H1 (cell line): ENCODE results near the gene C22orf39. TPM values are rescaled to one million over a fixed set of nuclear protein-coding genes. Genes with fewer than 3 reads are reported as not detected.

ENCODE experiments used
- BCL11A ChIP-seq, 2 experiments: IDR thresholded peaks; one replicate each; pipeline ENCODE4 v1.6.1; 2011; ENCODE audit warnings: low read depth in 2 of 2, low read length in 2 of 2, mild to moderate bottlenecking in 2 of 2
- CHD2 ChIP-seq: IDR thresholded peaks from 2 replicates; pipeline ENCODE4 v1.6.1; 2012; ENCODE audit warnings: low read length, improper control_type of control experiment
- CREB1 ChIP-seq: IDR thresholded peaks from 2 replicates; pipeline ENCODE4 v1.6.1; 2012; ENCODE audit warnings: inconsistent platforms
- EGR1 ChIP-seq: IDR thresholded peaks from 2 replicates; pipeline ENCODE4 v1.6.1; 2011; ENCODE audit warnings: low read depth, low read length, borderline replicate concordance
- FOSL1 ChIP-seq: IDR thresholded peaks from 2 replicates; pipeline ENCODE4 v1.6.1; 2011; ENCODE audit warnings: mild to moderate bottlenecking, low read depth, low read length, moderate library complexity; ENCODE audit not compliant: insufficient read depth
- GTF2F1 ChIP-seq: IDR thresholded peaks from 2 replicates; pipeline ENCODE4 v1.6.1; 2012; ENCODE audit warnings: low read depth, low read length, improper control_type of control experiment, borderline replicate concordance
- JUN ChIP-seq: IDR thresholded peaks from 2 replicates; pipeline ENCODE4 v1.6.1; 2011; ENCODE audit warnings: low read depth, mild to moderate bottlenecking, improper control_type of control experiment, low read length
- KDM4A ChIP-seq: IDR thresholded peaks from one replicate; pipeline ENCODE4 v1.7.1; 2012; ENCODE audit warnings: low read depth, mild to moderate bottlenecking, moderate library complexity, low read length, inconsistent platforms; ENCODE audit not compliant: severe bottlenecking
- POLR2AphosphoS5 ChIP-seq: IDR thresholded peaks from 2 replicates; pipeline ENCODE4 v1.6.1; 2011; ENCODE audit warnings: low read depth, low read length
- RBBP5 ChIP-seq: IDR thresholded peaks from 2 replicates; pipeline ENCODE4 v1.7.1; 2012; ENCODE audit warnings: low read depth, mild to moderate bottlenecking, inconsistent platforms, low read length, moderate library complexity, borderline replicate concordance
- RNF2 ChIP-seq: fragments of 200-900, 300-1000 bp; sonication (generic); IDR thresholded peaks from 2 replicates; pipeline ENCODE4 v1.7.1; 2016; ENCODE audit warnings: borderline replicate concordance, low read depth, mild to moderate bottlenecking, antibody characterized with exemption, low read length; ENCODE audit not compliant: poor library complexity, severe bottlenecking; ENCODE audit errors: missing control alignments
- SIN3A ChIP-seq, 2 experiments: IDR thresholded peaks in 1 of 2; conservative IDR thresholded peaks in 1 of 2; 2 replicates each; pipeline ENCODE4 v1.6.1; 2011 to 2012; ENCODE audit warnings: low read length in 2 of 2, improper control_type of control experiment in 1 of 2, low read depth in 1 of 2, mild to moderate bottlenecking in 1 of 2
- SP1 ChIP-seq: IDR thresholded peaks from 2 replicates; pipeline ENCODE4 v1.6.1; 2011; ENCODE audit warnings: low read depth, low read length
- SP4 ChIP-seq: IDR thresholded peaks from 2 replicates; pipeline ENCODE4 v1.6.1; 2012; ENCODE audit warnings: low read length, inconsistent platforms
- SRF ChIP-seq: IDR thresholded peaks from 2 replicates; pipeline ENCODE4 v1.6.1; 2011; ENCODE audit warnings: mild to moderate bottlenecking, low read depth, low read length, moderate library complexity
- SUZ12 ChIP-seq: fragments of 200-600 bp; sonication (generic); IDR thresholded peaks from 2 replicates; pipeline ENCODE4 v1.6.1; 2012; ENCODE audit warnings: mild to moderate bottlenecking, inconsistent platforms, low read length, moderate library complexity, mixed read lengths
- TAF1 ChIP-seq: IDR thresholded peaks from 2 replicates; pipeline ENCODE4 v1.6.1; 2011; ENCODE audit warnings: mild to moderate bottlenecking, low read depth, low read length
- TAF7 ChIP-seq: optimal IDR thresholded peaks from 2 replicates; pipeline ENCODE3; 2011; ENCODE audit warnings: low read depth, mild to moderate bottlenecking, inconsistent platforms, low read length, moderate library complexity, borderline replicate concordance
- polyA plus RNA-seq, 7 experiments: library from polyadenylated mRNA; depleted of rRNA in 3 of 7; stranded (reverse) in 5 of 7; unstranded in 2 of 7; fragments of >200 nt in 5 of 7; fragments of 200-250 nt in 2 of 7; gene quantifications; 1 replicate in 5 of 7; 2 replicates in 1 of 7; 4 replicates in 1 of 7; pipeline versions ENCODE4 v1.2.1 to v1.2.3, GENCODE V29; 2011 to 2013; ENCODE audit warnings: missing spikeins in 2 of 7, mixed read lengths in 2 of 7
- total RNA-seq: library from RNA; stranded (reverse); fragmentation: NEBNext Ultra II Directional; extraction: Animal tissue kit (Norgen Biotek cat#: 25700); gene quantifications from 2 replicates; pipeline ENCODE4 v1.2.1, GENCODE V29; 2021
- TF ChIP-seq, protein P1 (sequence below): IDR thresholded peaks from 2 replicates; pipeline ENCODE4 v1.6.1; 2012; ENCODE audit warnings: inconsistent platforms
- TF ChIP-seq, protein P2 (sequence below): IDR thresholded peaks from 2 replicates; pipeline ENCODE4 v1.6.1; 2012; ENCODE audit warnings: inconsistent platforms
- TF ChIP-seq, protein P3 (sequence below): IDR thresholded peaks from 2 replicates; pipeline ENCODE4 v1.6.1; 2012; ENCODE audit warnings: low read length, inconsistent platforms

The C22orf39 gene
- total and polyA plus RNA-seq, 2 of the 8 experiments (the other 6 are each of a cell fraction or from before 2014, with no cell fraction given): 22.7 to 27.7 TPM

DNA sequence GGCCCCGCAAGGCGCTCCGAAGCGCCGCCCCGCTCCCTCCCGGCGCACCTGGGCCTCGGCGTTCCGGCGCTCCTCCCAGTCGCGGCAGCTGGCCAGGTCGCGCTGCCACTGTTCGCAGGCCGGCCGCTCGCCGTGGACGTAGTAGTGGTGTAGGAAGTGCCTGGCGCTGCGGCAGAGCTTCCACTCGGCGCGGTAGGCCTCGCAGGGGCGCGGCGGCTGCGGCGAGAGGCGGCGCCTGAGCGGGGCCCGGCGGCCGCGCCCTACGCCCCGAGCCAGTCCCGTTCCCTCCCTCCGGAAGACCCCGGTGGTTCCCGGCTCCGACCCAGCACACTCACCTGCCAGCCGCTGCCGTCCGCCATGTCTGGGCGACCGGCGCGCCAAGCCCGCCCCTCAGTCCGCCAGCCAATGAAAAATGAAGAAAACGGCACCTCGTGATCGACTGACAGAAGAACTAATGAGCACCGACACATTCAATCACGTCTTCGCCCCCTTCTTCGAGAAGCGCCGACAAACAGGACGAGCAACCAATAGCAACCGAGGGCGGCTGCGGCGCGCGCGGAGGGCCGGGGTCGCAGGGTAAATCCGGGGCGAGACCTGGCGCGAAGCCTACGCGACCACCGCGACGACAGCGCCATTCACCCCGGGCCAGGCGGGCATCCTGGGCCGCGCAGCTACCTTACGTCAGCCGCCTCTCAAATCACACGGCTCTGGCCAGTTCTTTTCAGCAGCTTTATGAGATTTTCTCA, at the start of gene C22orf39 (continued):
- no peak for TF ChIP-seq SUZ12
- TF ChIP-seq TAF7: peak; percentile 47
- peak; percentile 66; the same call in 1 of the 2 replicates for TF ChIP-seq RBBP5
- TF ChIP-seq, protein P1, sequence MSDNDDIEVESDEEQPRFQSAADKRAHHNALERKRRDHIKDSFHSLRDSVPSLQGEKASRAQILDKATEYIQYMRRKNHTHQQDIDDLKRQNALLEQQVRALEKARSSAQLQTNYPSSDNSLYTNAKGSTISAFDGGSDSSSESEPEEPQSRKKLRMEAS: peak; percentile 82
- peak; percentile 88 for TF ChIP-seq CHD2
- TF ChIP-seq SRF: no peak
- peak; percentile 72 for TF ChIP-seq KDM4A
- TF ChIP-seq JUN: no peak
- peak; percentile 95 for TF ChIP-seq CREB1
- TF ChIP-seq SIN3A (conservative IDR thresholded peaks at IDR 0.05 in 1 of 2, IDR thresholded peaks at IDR 0.05 in 1 of 2; ENCODE audit: low read depth in 1 of 2, low read length in 2 of 2): no peak
- TF ChIP-seq SP4: peak; percentile 22; the same call in 1 of the 2 replicates
- no peak for TF ChIP-seq BCL11A (IDR thresholded peaks at IDR 0.05; ENCODE audit: low read depth in 2 of 2, low read length in 2 of 2)
- TF ChIP-seq, protein P2, sequence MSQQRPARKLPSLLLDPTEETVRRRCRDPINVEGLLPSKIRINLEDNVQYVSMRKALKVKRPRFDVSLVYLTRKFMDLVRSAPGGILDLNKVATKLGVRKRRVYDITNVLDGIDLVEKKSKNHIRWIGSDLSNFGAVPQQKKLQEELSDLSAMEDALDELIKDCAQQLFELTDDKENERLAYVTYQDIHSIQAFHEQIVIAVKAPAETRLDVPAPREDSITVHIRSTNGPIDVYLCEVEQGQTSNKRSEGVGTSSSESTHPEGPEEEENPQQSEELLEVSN: peak; percentile 90
- peak; percentile 91 for TF ChIP-seq TAF1
- TF ChIP-seq SP1: peak; percentile 97
- no peak for TF ChIP-seq EGR1
- no peak for TF ChIP-seq FOSL1
- TF ChIP-seq POLR2AphosphoS5: peak; percentile 90
- TF ChIP-seq, protein P3, sequence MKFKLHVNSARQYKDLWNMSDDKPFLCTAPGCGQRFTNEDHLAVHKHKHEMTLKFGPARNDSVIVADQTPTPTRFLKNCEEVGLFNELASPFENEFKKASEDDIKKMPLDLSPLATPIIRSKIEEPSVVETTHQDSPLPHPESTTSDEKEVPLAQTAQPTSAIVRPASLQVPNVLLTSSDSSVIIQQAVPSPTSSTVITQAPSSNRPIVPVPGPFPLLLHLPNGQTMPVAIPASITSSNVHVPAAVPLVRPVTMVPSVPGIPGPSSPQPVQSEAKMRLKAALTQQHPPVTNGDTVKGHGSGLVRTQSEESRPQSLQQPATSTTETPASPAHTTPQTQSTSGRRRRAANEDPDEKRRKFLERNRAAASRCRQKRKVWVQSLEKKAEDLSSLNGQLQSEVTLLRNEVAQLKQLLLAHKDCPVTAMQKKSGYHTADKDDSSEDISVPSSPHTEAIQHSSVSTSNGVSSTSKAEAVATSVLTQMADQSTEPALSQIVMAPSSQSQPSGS: 0 out of 2 replicates have a peak, but pooled peaks have one; percentile 31
- TF ChIP-seq GTF2F1: 0 out of 2 replicates have a peak, but pooled peaks have one; percentile 23
- no peak for TF ChIP-seq RNF2
